H9 (cell line): ENCODE results near the gene FUNDC2. TPM values are rescaled to one million over a fixed set of nuclear protein-coding genes. Genes with fewer than 3 reads are reported as not detected.

ENCODE experiments used
- DNase-seq: peaks from one replicate; pipeline ENCODE4 v3.0.0-alpha.2; 2017
- H2AFZ ChIP-seq: one replicate; pipeline ENCODE4 v1.6.1; 2013; ENCODE audit warnings: mild to moderate bottlenecking, low read length, control low read depth, moderate library complexity
- H2AK5ac ChIP-seq: 2 replicates; pipeline ENCODE4 v1.6.1; 2013; ENCODE audit warnings: low read length, control low read depth, mixed read lengths; ENCODE audit not compliant: insufficient read length
- H2BK120ac ChIP-seq: one replicate; pipeline ENCODE4 v1.6.1; 2013; ENCODE audit warnings: low read depth, mild to moderate bottlenecking, low read length, control low read depth, inconsistent platforms; ENCODE audit not compliant: poor library complexity, severe bottlenecking
- H2BK12ac ChIP-seq: 2 replicates; pipeline ENCODE4 v1.6.1; 2013; ENCODE audit warnings: low read length, control low read depth, mixed read lengths, low read depth; ENCODE audit not compliant: insufficient read length
- H2BK15ac ChIP-seq: 2 replicates; pipeline ENCODE4 v1.6.1; 2013; ENCODE audit warnings: low read depth, low read length, control low read depth
- H2BK20ac ChIP-seq: one replicate; pipeline ENCODE4 v1.6.1; 2013; ENCODE audit warnings: low read depth, mild to moderate bottlenecking, low read length, control low read depth, inconsistent platforms; ENCODE audit not compliant: poor library complexity, severe bottlenecking
- H2BK5ac ChIP-seq: 2 replicates; pipeline ENCODE4 v1.6.1; 2013; ENCODE audit warnings: low read length, control low read depth, mixed read lengths; ENCODE audit not compliant: insufficient read length
- H3K14ac ChIP-seq: 2 replicates; pipeline ENCODE4 v1.6.1; 2013; ENCODE audit warnings: low read length, control low read depth; ENCODE audit not compliant: insufficient read depth
- H3K18ac ChIP-seq: 2 replicates; pipeline ENCODE4 v1.6.1; 2013; ENCODE audit warnings: low read depth, mild to moderate bottlenecking, mixed read lengths, low read length, control low read depth; ENCODE audit not compliant: insufficient read length
- H3K23ac ChIP-seq: 2 replicates; pipeline ENCODE4 v1.6.1; 2013; ENCODE audit warnings: low read length, control low read depth, mixed read lengths, low read depth; ENCODE audit not compliant: insufficient read length
- H3K23me2 ChIP-seq: 2 replicates; pipeline ENCODE4 v1.6.1; 2013; ENCODE audit warnings: low read depth, mild to moderate bottlenecking, mixed read lengths, low read length, control low read depth; ENCODE audit not compliant: insufficient read length, poor library complexity, severe bottlenecking
- H3K27ac ChIP-seq: 2 replicates; pipeline ENCODE4 v1.5.1; 2013; ENCODE audit warnings: low read length, control low read depth, mixed read lengths, low read depth; ENCODE audit not compliant: insufficient read length
- H3K27me3 ChIP-seq: 2 replicates; pipeline ENCODE4 v1.6.1; 2013; ENCODE audit warnings: low read length, control low read depth, inconsistent platforms; ENCODE audit not compliant: insufficient read depth
- H3K4ac ChIP-seq: 2 replicates; pipeline ENCODE4 v1.6.1; 2013; ENCODE audit warnings: low read depth, mild to moderate bottlenecking, control low read depth, inconsistent platforms, low read length, moderate library complexity
- H3K4me1 ChIP-seq: 2 replicates; pipeline ENCODE4 v1.6.1; 2013; ENCODE audit warnings: low read length, control low read depth, inconsistent platforms; ENCODE audit not compliant: insufficient read depth
- H3K4me2 ChIP-seq: 2 replicates; pipeline ENCODE4 v1.6.1; 2013; ENCODE audit warnings: low read length, control low read depth, mixed read lengths; ENCODE audit not compliant: insufficient read length, insufficient read depth
- H3K56ac ChIP-seq: 2 replicates; pipeline ENCODE4 v1.6.1; 2013; ENCODE audit warnings: low read depth, mild to moderate bottlenecking, mixed read lengths, low read length, control low read depth; ENCODE audit not compliant: insufficient read length
- H3K79me1 ChIP-seq: 2 replicates; pipeline ENCODE4 v1.6.1; 2013; ENCODE audit warnings: low read depth, mild to moderate bottlenecking, moderate library complexity, low read length, control low read depth, inconsistent platforms; ENCODE audit not compliant: insufficient read depth, poor library complexity, severe bottlenecking
- H3K79me2 ChIP-seq: 2 replicates; pipeline ENCODE4 v1.6.1; 2013; ENCODE audit warnings: low read length, control low read depth, inconsistent platforms; ENCODE audit not compliant: insufficient read depth
- H3K9ac ChIP-seq: 2 replicates; pipeline ENCODE4 v1.6.1; 2013; ENCODE audit warnings: low read length, control low read depth, mixed read lengths; ENCODE audit not compliant: insufficient read length; ENCODE audit errors: extremely low read depth
- H3K9me3 ChIP-seq: one replicate; pipeline ENCODE4 v1.6.1; 2013; ENCODE audit warnings: low read depth, low read length, inconsistent platforms; ENCODE audit not compliant: control insufficient read depth
- H3T11ph ChIP-seq: one replicate; pipeline ENCODE4 v1.6.1; 2013; ENCODE audit warnings: mild to moderate bottlenecking, low read length, control low read depth, inconsistent platforms
- H4K20me1 ChIP-seq: one replicate; pipeline ENCODE4 v1.6.1; 2013; ENCODE audit not compliant: control insufficient read depth, insufficient read length, insufficient read depth
- H4K5ac ChIP-seq: 2 replicates; pipeline ENCODE4 v1.6.1; 2013; ENCODE audit warnings: low read depth, mild to moderate bottlenecking, mixed read lengths, low read length, control low read depth; ENCODE audit not compliant: insufficient read length
- H4K8ac ChIP-seq: replicated peaks from 2 replicates; pipeline ENCODE4 v1.6.1; 2013; ENCODE audit warnings: low read length, control low read depth, mixed read lengths, low read depth; ENCODE audit not compliant: insufficient read length
- H4K91ac ChIP-seq: 2 replicates; pipeline ENCODE4 v1.6.1; 2013; ENCODE audit warnings: low read depth, mild to moderate bottlenecking, moderate library complexity, mixed read lengths, low read length, control low read depth; ENCODE audit not compliant: insufficient read length
- H3K27ac Mint-ChIP-seq, 3 experiments: 2 replicates in 2 of 3; 3 replicates in 1 of 3; pipeline ENCODE4 v1.8.0; 2020 to 2021; ENCODE audit warnings: mixed read lengths in 3 of 3, mild to moderate bottlenecking in 1 of 3, moderate library complexity in 1 of 3
- H3K27me3 Mint-ChIP-seq: 2 replicates; pipeline ENCODE4 v1.8.0; 2021; ENCODE audit warnings: low read depth, mild to moderate bottlenecking, moderate library complexity, mixed read lengths
- H3K36me3 Mint-ChIP-seq, 3 experiments: 2 replicates in 2 of 3; 3 replicates in 1 of 3; pipeline ENCODE4 v1.8.0; 2020 to 2021; ENCODE audit warnings: low read depth in 3 of 3, mixed read lengths in 3 of 3; ENCODE audit not compliant: insufficient read depth in 1 of 3
- H3K4me1 Mint-ChIP-seq, 2 experiments: 2 replicates each; pipeline ENCODE4 v1.8.0; 2020; ENCODE audit warnings: mixed read lengths in 2 of 2
- H3K4me3 Mint-ChIP-seq, 2 experiments: 2 replicates in 1 of 2; 3 replicates in 1 of 2; pipeline ENCODE4 v1.8.0; 2020 to 2021; ENCODE audit warnings: mild to moderate bottlenecking in 2 of 2, mixed read lengths in 2 of 2, moderate library complexity in 1 of 2
- H3K9me3 Mint-ChIP-seq, 2 experiments: 2 replicates in 1 of 2; 3 replicates in 1 of 2; pipeline ENCODE4 v1.8.0; 2020; ENCODE audit warnings: mild to moderate bottlenecking in 2 of 2, mixed read lengths in 2 of 2, moderate library complexity in 1 of 2
- WGBS: extraction: QIAGEN DNeasy Blood & Tissue Kit; methylation state at CpG from one replicate; pipeline ENCODE4 v1.1.7; 2013; ENCODE audit warnings: missing lambda C conversion rate, low lambda C conversion rate, mixed read lengths; ENCODE audit not compliant: insufficient read length; ENCODE audit errors: extremely low coverage; 5-methylcytosine and 5-hydroxymethylcytosine counted together
- total RNA-seq: library from RNA; stranded (reverse); gene quantifications from 2 replicates; pipeline ENCODE4 v1.2.1, GENCODE V29; 2021
- TF ChIP-seq, protein P1 (sequence below): fragments of 200-600 bp; sonication (generic); conservative IDR thresholded peaks from 3 replicates; pipeline ENCODE4 v1.8.0; 2021; ENCODE audit warnings: antibody characterized with exemption, mild to moderate bottlenecking

FUNDC2 gene
- total RNA-seq, 1 experiment from 2014 or later = 62.1 TPM

DNA sequence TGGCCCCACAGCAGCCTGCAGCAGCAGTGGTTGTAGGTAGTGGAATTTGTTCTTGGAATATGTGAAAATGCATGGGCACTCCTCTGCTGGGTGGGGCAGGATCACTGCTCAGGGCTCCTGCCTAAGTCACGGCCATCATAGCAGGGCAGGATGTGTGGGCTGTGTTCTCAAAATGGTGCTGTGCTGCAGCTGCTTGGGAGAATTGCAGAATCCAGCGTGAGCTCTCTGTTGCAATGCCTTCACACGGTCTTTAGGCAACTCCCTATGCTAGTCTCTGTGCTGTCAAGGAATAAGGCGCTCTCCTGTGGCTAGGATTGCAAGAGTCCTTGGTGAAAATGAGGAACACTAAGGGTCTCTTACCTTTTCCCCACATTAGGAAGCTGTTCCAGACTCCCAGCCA lies 47.0 kb upstream of the FUNDC2 start:
- no peak overlapping the region for H3K4ac ChIP-seq
- TF ChIP-seq, protein P1, sequence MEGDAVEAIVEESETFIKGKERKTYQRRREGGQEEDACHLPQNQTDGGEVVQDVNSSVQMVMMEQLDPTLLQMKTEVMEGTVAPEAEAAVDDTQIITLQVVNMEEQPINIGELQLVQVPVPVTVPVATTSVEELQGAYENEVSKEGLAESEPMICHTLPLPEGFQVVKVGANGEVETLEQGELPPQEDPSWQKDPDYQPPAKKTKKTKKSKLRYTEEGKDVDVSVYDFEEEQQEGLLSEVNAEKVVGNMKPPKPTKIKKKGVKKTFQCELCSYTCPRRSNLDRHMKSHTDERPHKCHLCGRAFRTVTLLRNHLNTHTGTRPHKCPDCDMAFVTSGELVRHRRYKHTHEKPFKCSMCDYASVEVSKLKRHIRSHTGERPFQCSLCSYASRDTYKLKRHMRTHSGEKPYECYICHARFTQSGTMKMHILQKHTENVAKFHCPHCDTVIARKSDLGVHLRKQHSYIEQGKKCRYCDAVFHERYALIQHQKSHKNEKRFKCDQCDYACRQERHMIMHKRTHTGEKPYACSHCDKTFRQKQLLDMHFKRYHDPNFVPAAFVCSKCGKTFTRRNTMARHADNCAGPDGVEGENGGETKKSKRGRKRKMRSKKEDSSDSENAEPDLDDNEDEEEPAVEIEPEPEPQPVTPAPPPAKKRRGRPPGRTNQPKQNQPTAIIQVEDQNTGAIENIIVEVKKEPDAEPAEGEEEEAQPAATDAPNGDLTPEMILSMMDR = no peak
- no peaks in the 10 kb centered on the region for H4K20me1 ChIP-seq
- H3K27me3 Mint-ChIP-seq = peaks cover 1% of the 10 kb centered on the region; the same call in 1 of the 2 replicates
- H2BK120ac ChIP-seq = no peak overlapping the region
- H3K4me1 Mint-ChIP-seq = no peaks in the 10 kb centered on the region
- H4K8ac ChIP-seq = no peak overlapping the region
- H3K4me3 Mint-ChIP-seq = no peak overlapping the region
- H3K79me2 ChIP-seq = no peaks in the 10 kb centered on the region
- WGBS = no CpG with 5 or more reads among the region's 4 CpGs
- H2AK5ac ChIP-seq = no peak overlapping the region
- H2BK20ac ChIP-seq = no peak overlapping the region
- H3K9ac ChIP-seq = no peak overlapping the region
- H3T11ph ChIP-seq = no peak overlapping the region
- H3K23me2 ChIP-seq = no peaks in the 10 kb centered on the region
- H3K18ac ChIP-seq = no peak overlapping the region
- H3K9me3 Mint-ChIP-seq = peaks cover 74 to 77% of the 10 kb centered on the region in 2 experiments
- H2BK5ac ChIP-seq = no peak overlapping the region
- H3K4me2 ChIP-seq = no peak overlapping the region
- no peak overlapping the region for H2BK12ac ChIP-seq
- no peak overlapping the region for H3K23ac ChIP-seq
- H3K56ac ChIP-seq = no peak overlapping the region
- DNase-seq = no peak
- H4K91ac ChIP-seq = no peak overlapping the region
- H4K5ac ChIP-seq = no peak overlapping the region
- H3K27ac ChIP-seq = no peak overlapping the region
- H2AFZ ChIP-seq = no peak overlapping the region
- no peaks in the 10 kb centered on the region for H3K27me3 ChIP-seq
- peaks cover 7% of the 10 kb centered on the region for H3K9me3 ChIP-seq
- H3K79me1 ChIP-seq = no peaks in the 10 kb centered on the region
- no peak overlapping the region for H3K14ac ChIP-seq
- H3K36me3 Mint-ChIP-seq = peaks cover 3 to 7% (median 4%) of the 10 kb centered on the region in 3 experiments; a peak in 5 of 7 replicates
- no peaks in the 10 kb centered on the region for H3K4me1 ChIP-seq
- H2BK15ac ChIP-seq = no peak overlapping the region
- no peak overlapping the region; a peak in 1 of 7 replicates for H3K27ac Mint-ChIP-seq
